AG09319 (cell line): ENCODE measurements around the gene TOGARAM1.

Experiments
- DNase-seq: peaks from one replicate; pipeline ENCODE4 v3.0.0-alpha.2; 2010; ENCODE audit warnings: low read depth; ENCODE audit errors: extremely low read depth
- TF ChIP-seq, protein P1 (sequence below): IDR thresholded peaks from 2 replicates; pipeline ENCODE4 v1.5.1; 2011; ENCODE audit warnings: low read depth, mild to moderate bottlenecking, inconsistent platforms, low read length, moderate library complexity

The TOGARAM1 gene

GRCh38 chr14:44990533-44990932 is 28.5 kb downstream of the TOGARAM1 start:
- TF ChIP-seq, protein P1, sequence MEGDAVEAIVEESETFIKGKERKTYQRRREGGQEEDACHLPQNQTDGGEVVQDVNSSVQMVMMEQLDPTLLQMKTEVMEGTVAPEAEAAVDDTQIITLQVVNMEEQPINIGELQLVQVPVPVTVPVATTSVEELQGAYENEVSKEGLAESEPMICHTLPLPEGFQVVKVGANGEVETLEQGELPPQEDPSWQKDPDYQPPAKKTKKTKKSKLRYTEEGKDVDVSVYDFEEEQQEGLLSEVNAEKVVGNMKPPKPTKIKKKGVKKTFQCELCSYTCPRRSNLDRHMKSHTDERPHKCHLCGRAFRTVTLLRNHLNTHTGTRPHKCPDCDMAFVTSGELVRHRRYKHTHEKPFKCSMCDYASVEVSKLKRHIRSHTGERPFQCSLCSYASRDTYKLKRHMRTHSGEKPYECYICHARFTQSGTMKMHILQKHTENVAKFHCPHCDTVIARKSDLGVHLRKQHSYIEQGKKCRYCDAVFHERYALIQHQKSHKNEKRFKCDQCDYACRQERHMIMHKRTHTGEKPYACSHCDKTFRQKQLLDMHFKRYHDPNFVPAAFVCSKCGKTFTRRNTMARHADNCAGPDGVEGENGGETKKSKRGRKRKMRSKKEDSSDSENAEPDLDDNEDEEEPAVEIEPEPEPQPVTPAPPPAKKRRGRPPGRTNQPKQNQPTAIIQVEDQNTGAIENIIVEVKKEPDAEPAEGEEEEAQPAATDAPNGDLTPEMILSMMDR, result no peak
- no peak for DNase-seq

- TF ChIP-seq, protein P1, result no peak
- DNase-seq, result no peak
Measured at GRCh38 chr14:44995196-44995595, 33.2 kb downstream of the TOGARAM1 start.

GRCh38 chr14:44995770-44996294 is 33.8 kb downstream of the TOGARAM1 start:
- DNase-seq, result no peak

DNA sequence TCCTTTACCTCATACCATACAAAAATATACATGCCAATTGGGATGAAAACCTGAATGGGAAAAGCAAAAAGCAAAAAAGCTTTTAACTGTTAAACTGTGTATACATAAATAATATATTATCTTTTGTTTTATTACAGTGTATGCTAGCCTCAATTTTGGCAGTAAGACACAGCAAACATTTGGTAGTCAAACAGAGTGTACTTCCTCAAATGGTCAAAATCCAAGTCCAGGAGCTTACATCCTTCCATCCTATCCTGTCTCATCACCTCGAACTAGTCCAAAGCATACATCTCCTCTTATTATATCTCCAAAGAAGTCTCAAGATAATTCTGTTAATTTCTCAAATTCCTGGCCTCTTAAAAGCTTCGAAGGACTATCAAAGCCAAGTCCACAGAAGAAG is 41.9 kb downstream of the TOGARAM1 start:
- TF ChIP-seq, protein P1, result no peak
- no peak for DNase-seq

More at GRCh38 chr14:44995770-44996294, 33.8 kb downstream of the TOGARAM1 start:
- TF ChIP-seq, protein P1, result no peak

DNA sequence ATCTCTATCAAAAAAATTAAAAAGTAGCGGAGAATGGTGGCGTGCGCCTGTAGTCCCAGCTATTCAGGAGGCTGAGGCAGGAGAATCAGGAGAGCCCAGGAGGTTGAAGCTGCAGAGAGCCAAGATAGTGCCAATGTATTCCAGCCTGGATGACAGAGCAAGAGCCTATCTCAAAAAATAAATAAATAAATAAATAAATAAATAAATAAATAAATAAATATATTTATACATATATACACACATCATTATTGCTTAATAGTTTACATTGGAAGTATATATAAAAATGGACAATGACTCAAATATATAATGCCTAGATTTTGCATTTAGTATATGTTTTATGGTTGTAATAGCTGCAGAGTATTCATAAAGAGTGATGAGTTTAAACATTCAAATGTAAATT is 53.1 kb downstream of the TOGARAM1 start:
- DNase-seq, result no peak
- TF ChIP-seq, protein P1, result no peak

DNA sequence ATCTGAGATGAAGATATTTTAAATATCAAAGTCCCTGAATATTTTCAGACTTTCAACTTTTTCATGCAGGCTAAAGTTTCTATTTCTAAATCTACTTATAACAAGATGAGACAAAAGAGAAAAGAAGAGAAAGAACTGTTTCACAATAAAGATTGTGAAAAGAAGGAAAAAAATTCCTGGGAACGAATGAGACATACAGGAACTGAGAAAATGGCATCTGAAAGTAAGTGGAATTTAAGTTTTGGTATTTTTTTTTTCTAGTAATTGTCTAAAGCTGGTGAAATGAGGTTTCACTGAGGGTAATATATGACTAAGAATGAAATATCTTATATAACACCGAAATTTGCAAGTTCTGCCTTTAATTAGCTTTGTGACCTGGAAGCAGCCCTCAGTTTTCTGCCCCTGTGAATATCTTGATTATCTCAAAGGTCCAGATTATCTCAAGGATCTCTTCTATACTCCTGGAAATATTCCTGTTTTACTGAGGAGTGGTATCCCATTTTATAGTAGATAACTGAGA is 66.2 kb downstream of the TOGARAM1 start:
- DNase-seq, result no peak

DNA sequence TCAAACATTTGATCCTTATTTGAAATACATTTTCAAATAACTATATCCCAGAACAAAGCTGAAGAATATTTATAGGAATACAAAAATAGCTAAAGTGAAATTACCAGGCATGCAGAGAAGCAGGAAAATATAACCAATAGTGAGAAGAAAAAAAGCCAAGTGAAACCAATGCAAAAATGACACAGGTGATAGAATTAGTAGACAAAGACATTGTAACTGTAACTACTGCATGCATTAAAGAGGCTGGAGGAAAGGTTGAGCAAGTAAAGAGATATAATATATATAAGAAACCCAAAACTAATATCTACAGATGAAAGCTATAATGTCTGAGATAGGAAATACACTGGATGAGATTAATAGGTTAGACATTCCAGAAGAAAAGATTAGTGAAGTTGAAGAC is 72.7 kb downstream of the TOGARAM1 start:
- TF ChIP-seq, protein P1, result no peak
- no peak for DNase-seq

More for the DNA sequence above, 66.2 kb downstream of the TOGARAM1 start:
- TF ChIP-seq, protein P1, result no peak
